ENCODE data around the gene PLCB3.

Gene PLCB3

GRCh38 chr11:64251016-64251752, at the start of gene PLCB3:
TSS of gene PLCB3 (plus strand) at chr11:64251530. CDS start at chr11:64251650, 120 bp downstream.
- peak; percentile 66 for DNase-seq (ENCODE audit: low spot score)

GRCh38 chr11:64201543-64201942, 49.8 kb upstream of the PLCB3 start:
- DNase-seq (ENCODE audit: low spot score) = no peak

GRCh38 chr11:64202992-64203391, 48.3 kb upstream of the PLCB3 start:
- DNase-seq (ENCODE audit: low spot score) = no peak

DNA sequence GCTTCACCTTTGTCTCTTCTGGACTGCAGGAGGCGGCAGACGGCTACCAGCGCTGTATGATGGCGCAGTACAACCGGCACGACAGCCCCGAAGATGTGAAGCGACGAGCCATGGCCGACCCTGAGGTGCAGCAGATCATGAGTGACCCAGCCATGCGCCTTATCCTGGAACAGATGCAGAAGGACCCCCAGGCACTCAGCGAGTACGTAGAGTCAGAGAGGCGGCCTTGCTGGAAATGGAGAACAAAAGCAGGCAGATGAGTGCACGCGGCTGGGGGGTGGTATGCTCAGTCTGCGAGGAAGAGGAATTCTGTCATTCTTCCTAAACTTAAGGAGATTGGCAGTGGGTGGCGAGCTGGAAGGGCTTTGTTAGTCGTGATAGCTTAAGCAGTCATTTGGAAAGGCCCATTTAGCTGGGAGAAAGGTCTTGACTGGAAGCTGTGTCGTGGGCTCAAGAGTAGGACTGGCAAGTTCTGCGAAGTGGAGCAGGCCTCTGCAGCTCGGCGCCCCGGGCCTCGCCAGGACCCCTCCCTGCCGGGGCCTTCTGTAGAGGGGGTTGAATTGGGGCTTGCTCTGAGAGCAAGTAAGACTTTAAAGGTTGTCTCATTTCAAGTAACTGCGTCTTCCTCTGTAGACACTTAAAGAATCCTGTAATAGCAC, 47.8 kb upstream of the PLCB3 start:
- DNase-seq (ENCODE audit: low spot score) = no peak

DNA sequence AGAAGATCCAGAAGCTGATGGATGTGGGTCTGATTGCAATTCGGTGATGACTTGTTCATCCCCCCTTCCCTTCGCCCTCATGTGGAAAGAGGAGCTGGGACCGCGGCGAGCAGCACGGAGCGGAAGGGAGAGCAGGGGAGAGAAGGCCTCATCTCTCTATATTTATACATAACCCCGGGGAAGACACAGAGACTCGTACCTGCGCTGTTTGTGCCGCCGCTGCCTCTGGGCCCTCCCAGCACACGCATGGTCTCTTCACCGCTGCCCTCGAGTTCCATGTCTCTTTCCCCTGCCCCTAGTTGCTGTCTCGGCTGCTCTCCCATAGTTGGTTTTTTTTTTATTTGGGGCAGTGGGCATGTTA, 47.3 kb upstream of the PLCB3 start:
- DNase-seq (ENCODE audit: low spot score) = no peak

GRCh38 chr11:64204464-64204989, 46.8 kb upstream of the PLCB3 start:
- peak; percentile 98 for DNase-seq (ENCODE audit: low spot score)

DNA sequence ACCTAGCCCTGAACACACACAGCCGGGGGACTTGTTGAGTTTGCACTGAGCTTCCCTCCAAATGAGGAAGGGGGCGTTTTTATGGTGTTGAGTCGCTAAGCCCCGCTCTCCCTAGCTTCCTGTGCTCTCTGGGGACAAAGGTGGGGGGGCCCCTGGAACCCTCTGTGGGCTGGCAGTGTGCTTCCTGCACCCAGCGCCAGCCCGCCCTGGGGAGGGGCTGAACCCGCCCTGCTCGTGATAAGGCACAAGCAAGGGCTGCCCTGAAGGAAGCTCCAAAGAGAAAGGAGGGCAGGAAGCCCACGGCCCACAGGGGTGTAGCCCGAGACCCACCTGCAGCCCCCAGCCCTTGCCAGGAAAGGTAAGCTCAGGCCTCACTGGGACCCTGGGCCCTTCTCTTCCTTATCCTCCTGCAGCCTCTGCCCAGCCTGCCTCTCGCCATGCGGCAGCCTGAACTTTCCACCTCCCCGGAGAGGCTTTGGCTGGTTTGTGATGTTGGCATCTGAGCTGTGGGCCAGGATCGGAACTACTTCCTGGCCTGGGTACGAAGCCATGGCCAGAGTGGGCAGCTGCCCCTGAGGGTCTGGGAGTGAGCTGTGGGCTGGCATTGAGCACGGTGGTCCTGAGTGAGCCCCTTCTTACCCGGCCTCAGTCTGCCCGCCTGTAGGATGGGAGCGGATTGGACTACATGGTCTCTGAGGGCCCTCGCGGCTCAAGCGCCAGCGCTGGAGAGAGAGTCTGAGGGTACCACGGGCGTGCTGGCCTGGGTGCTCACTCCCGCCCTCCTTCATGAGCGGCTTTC, 44.7 kb upstream of the PLCB3 start, which contains the start of gene FERMT3:
FERMT3 (plus strand) TSS at position 265 of the 799 bp plus-strand sequence. CDS start 644 bp downstream, outside the sequence.
- peak; percentile 80 for DNase-seq (ENCODE audit: low spot score)

DNA sequence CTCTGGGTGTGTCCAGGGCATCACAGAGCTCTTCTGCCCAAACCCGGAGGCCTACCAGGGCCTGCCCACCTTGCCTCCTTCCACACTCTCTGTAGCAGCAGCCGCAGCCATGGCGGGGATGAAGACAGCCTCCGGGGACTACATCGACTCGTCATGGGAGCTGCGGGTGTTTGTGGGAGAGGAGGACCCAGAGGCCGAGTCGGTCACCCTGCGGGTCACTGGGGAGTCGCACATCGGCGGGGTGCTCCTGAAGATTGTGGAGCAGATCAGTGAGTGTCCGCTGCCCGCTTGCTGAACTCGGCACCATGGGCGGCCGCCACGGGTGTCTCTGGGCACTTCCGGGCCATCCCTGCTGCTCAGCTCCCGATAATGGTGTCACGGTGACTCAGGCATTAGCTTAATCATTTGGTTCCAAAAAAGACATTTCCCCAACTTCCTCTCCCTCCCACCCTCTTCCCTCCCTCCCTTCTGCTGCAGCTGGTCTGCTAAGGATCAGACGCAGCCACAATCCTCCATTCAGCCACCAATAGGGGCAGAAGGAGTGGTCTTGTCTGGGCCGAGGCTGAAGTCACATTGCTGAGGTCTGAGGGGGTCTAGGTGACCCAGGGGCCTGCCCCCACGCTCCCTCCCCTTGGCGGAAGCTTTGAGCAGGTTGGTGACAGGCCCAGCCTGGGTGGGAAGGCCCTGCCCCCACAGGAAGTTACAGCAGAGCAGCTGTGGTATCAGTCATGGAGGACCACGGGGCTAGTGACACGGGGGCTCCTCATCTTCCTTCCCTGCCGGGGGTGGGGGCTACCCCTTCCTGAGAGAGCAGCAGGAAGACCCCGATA, 43.9 kb upstream of the PLCB3 start:
- DNase-seq (ENCODE audit: low spot score) = peak; percentile 90

- no peak for DNase-seq (ENCODE audit: low spot score)
Measured at GRCh38 chr11:64208086-64208795, 43.1 kb upstream of the PLCB3 start.

GRCh38 chr11:64208796-64209562, 42.4 kb upstream of the PLCB3 start:
- no peak for DNase-seq (ENCODE audit: low spot score)

GRCh38 chr11:64209563-64209843, 41.8 kb upstream of the PLCB3 start:
- DNase-seq (ENCODE audit: low spot score) = no peak

- DNase-seq (ENCODE audit: low spot score) = no peak
Measured at GRCh38 chr11:64210301-64211020, 40.9 kb upstream of the PLCB3 start.

- DNase-seq (ENCODE audit: low spot score) = no peak
Measured at GRCh38 chr11:64211181-64211872, 40.0 kb upstream of the PLCB3 start.

- no peak for DNase-seq (ENCODE audit: low spot score)
Measured at GRCh38 chr11:64216879-64217278, 34.5 kb upstream of the PLCB3 start.

- DNase-seq (ENCODE audit: low spot score) = no peak
Measured at GRCh38 chr11:64218628-64219353, 32.5 kb upstream of the PLCB3 start.

DNA sequence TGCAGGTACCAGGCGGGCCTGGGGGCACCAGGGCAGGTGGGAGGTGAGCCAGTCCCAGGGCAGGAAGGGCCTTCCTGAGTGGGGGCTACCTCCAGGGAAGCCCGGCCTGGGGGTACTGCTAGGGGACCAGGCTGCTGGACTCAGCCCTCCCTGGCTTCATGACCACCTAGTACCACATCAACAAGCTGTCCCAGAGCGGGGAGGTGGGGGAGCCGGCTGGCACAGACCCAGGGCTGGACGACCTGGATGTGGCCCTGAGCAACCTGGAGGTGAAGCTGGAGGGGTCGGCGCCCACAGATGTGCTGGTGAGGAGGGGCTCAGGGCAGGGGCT, 32.0 kb upstream of the PLCB3 start:
- DNase-seq (ENCODE audit: low spot score) = no peak

DNA sequence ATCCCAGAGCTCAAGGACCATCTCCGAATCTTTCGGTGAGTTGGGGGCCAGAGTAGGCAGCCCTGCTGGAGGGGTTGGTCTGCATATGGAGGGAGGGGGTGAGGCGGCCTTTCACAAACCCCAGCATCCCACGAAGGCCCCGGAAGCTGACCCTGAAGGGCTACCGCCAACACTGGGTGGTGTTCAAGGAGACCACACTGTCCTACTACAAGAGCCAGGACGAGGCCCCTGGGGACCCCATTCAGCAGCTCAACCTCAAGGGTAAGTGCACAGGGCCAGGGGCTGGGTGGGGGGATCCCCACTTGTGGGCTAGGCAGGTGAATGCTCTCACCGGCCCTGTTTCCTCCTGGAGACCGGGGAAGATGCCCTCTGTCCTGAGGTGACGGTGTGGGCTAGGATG, 31.6 kb upstream of the PLCB3 start:
- no peak for DNase-seq (ENCODE audit: low spot score)

GRCh38 chr11:64220271-64220670, 31.1 kb upstream of the PLCB3 start:
- DNase-seq (ENCODE audit: low spot score) = no peak

DNA sequence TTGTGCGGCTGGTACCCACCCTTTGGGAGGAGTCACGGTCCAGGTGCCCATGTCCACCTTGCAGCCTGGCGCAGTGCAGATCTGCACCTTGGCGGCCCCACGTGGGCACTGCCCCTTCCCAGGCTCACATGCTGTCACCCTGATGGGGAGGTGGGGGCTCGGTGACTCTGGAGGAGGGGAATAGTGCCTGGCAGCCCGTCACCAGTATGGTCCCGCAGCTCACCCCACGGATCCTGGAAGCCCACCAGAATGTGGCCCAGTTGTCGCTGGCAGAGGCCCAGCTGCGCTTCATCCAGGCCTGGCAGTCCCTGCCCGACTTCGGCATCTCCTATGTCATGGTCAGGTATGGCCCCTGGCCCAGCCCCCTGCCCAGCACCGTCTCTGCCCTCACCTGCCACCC, 30.5 kb upstream of the PLCB3 start:
- no peak for DNase-seq (ENCODE audit: low spot score)
